GM12801 (cell line): Measurements from ENCODE around the gene GALNS.

Experiments used
- TF ChIP-seq, protein P1 (sequence below): IDR thresholded peaks from one replicate; pipeline ENCODE4 v1.5.1; 2011; ENCODE audit warnings: control low read depth; ENCODE audit not compliant: insufficient read length; ENCODE audit errors: extremely low read depth

GALNS gene

DNA sequence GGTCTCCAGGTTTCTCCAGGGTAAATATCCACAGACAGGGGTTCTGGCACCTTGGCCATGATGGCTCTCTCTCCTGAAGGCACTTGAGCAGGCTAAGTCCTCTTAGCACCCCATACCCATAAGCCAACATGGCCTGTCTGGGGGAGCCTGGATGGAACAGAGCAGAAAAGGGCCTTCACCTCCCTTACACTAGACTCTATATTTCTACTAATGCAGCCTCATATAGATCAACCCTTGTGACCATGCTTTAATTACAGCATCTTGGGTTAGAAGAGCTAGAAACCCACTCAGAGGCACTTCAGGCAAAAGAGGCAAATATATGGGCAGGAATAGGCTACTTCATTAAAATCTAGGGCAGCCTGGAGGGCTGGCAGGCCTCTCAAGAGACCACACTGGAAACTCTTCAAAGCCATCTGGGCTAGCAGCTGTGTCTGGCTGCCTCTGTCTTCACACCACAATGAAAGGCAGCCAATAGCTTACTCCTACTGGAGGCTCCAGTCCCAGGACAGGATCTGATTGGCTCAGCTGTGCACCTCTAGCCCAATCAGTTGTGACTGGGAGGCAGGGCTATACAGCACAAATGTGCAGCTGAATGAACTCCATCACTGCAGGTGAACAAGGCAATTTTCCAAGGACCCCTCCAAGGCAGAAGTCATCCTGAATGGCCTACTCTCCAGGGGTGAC lies 57.8 kb downstream of the GALNS start:
- TF ChIP-seq, protein P1, sequence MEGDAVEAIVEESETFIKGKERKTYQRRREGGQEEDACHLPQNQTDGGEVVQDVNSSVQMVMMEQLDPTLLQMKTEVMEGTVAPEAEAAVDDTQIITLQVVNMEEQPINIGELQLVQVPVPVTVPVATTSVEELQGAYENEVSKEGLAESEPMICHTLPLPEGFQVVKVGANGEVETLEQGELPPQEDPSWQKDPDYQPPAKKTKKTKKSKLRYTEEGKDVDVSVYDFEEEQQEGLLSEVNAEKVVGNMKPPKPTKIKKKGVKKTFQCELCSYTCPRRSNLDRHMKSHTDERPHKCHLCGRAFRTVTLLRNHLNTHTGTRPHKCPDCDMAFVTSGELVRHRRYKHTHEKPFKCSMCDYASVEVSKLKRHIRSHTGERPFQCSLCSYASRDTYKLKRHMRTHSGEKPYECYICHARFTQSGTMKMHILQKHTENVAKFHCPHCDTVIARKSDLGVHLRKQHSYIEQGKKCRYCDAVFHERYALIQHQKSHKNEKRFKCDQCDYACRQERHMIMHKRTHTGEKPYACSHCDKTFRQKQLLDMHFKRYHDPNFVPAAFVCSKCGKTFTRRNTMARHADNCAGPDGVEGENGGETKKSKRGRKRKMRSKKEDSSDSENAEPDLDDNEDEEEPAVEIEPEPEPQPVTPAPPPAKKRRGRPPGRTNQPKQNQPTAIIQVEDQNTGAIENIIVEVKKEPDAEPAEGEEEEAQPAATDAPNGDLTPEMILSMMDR: no peak

DNA sequence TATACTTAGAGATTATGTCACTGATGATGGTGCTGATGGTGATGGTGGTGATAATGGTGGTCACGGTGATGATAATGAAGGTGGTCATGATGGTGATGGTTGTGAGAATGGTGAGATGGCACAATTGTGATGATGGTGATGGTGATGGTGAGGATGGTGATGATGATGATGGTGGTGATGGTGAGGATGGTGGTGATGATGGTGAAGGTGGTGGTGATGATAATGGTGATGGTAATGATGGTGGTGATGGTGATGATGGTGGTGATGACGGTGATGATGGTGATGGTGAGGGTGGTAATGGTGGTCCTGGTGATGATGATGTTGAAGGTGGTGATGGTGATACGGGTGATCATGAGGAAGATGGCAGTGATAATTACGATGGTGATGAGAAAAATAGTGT lies 58.7 kb downstream of the GALNS start:
- TF ChIP-seq, protein P1: no peak

DNA sequence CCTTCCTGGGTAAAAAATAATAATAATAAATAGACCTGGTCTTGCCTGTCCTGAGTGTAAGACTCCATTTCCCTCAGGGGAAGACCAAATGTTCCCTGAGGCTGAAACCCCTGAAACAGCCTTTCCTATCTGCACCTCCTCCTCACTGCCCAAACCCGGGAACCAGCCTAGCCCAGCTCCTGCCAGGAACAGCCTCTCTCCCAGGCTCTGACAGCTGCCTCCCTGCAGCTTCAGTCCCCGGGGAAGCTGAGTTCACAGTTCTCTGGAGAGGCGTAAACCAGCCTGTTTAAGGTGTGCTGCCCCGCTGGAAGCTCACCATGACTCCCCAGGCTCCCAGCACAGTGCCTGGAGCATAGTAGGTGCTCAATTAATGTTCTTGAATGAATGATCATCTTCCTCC lies 60.5 kb downstream of the GALNS start:
- TF ChIP-seq, protein P1: no peak

DNA sequence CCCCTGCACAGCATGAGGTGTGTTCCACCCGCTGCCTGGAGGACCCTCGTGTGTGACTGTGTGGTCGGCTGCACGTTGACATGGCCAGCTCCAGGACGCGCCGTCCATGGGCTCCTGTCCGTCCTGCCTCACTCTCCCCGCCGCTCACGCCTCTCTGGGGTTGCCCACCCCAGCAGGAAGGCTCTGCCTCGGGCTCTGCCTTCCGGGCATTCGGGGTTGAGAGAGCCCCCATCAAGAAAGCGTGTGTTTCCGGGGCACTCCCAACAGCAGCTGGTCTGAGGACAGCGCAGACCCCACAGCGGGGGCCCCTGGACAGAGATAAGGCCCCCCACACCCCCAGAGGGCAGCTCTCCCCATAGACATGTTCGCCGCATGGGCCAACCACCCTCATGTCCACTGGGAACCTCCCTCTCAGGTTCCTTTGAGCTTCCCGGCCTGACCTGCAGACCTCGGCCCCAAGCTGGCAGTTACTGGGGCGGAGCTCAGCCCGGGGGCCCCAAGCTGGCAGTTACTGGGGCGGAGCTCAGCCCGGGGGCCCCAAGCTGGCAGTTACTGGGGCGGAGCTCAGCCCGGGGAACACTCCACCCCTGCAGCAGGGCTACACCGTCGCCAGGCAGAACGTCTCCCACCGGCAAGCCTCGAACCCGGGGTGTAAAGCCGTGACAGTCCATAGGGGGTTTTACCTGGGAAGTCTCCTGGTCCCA lies 63.3 kb downstream of the GALNS start:
- TF ChIP-seq, protein P1: no peak

DNA sequence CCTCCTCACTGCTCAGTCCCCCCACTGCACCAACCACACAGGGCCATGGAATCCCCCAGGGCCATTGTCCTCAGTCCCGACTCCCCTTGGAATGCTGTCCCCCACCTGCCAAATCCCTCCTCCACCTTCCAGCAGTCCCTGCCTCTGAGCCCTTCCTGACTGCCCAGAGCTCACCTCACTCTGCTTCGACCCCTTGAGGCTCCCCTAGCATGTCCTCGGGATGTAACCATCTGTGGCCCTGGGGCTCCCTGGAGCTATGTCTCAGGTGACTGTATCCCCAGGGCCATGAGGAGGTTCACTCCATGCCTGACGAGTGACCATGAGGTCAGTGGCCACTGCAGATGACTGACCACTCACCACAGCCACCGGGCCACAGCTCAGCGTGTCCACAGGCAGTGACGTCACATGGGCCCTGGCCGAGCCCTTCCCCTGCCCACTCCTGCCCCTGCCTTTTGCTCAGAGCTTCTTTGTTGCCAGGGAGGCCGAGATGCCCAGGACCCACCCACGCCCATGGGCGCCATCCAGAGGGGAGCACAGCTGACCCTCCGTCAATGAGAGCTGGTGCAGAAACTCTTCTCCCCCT lies 64.0 kb downstream of the GALNS start:
- TF ChIP-seq, protein P1: no peak

DNA sequence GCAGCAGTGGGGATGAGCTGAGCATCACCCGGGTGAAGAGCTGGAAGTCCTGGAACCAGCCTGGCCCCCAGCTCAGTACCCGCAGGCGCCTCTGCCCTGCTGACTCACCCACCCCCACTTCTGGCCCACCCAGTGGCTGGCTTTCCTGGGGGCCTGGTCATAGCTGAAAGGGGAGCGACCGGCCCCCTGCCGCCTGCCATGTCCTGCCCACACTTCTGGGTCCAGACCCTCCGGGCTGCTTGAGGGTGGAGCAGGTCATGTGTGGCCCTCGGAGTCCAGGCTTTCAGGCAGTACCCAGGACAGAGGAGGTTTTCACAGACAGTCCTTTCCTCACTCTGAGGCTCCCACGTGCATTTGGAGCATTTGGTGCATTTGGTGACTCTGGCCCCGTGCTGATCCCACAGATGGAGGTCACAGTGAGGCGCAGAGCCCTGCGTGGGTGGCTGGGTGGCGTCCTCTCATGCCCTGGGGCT lies 64.6 kb downstream of the GALNS start:
- TF ChIP-seq, protein P1: no peak
